Panc1 (cell line): ENCODE measurements around the gene PARM1.

Source experiments
- POLR2AphosphoS5 ChIP-seq: IDR thresholded peaks from 2 replicates; pipeline ENCODE4 v1.6.1; 2012; ENCODE audit warnings: mild to moderate bottlenecking, low read depth, low read length, moderate library complexity
- SIN3A ChIP-seq: IDR thresholded peaks from 2 replicates; pipeline ENCODE4 v1.6.1; 2012; ENCODE audit warnings: low read depth, mild to moderate bottlenecking, low read length, moderate library complexity, borderline replicate concordance; ENCODE audit not compliant: insufficient read depth
- TCF7L2 ChIP-seq: IDR thresholded peaks from 2 replicates; pipeline ENCODE4 v1.6.1; 2011; ENCODE audit warnings: mild to moderate bottlenecking, low read depth, low read length, inconsistent platforms
- TF ChIP-seq, protein P1 (sequence below): fragments of 450-650 bp; IDR thresholded peaks from 2 replicates; pipeline ENCODE4 v1.5.1; 2017; ENCODE audit warnings: mild to moderate bottlenecking

- TF ChIP-seq POLR2AphosphoS5 (no peak), SIN3A (no peak), TCF7L2 (no peak)
- TF ChIP-seq, protein P1, sequence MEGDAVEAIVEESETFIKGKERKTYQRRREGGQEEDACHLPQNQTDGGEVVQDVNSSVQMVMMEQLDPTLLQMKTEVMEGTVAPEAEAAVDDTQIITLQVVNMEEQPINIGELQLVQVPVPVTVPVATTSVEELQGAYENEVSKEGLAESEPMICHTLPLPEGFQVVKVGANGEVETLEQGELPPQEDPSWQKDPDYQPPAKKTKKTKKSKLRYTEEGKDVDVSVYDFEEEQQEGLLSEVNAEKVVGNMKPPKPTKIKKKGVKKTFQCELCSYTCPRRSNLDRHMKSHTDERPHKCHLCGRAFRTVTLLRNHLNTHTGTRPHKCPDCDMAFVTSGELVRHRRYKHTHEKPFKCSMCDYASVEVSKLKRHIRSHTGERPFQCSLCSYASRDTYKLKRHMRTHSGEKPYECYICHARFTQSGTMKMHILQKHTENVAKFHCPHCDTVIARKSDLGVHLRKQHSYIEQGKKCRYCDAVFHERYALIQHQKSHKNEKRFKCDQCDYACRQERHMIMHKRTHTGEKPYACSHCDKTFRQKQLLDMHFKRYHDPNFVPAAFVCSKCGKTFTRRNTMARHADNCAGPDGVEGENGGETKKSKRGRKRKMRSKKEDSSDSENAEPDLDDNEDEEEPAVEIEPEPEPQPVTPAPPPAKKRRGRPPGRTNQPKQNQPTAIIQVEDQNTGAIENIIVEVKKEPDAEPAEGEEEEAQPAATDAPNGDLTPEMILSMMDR, result no peak
Observed at GRCh38 chr4:74900862-74901261, 32.1 kb upstream of the PARM1 start.
